Measurements from ENCODE around the gene PCYT1B. TPM values are rescaled to one million over a fixed set of nuclear protein-coding genes. Genes with fewer than 3 reads are reported as not detected.

PCYT1B gene
- total and polyA plus RNA-seq, 4 experiments from 2014 or later = not detected

DNA sequence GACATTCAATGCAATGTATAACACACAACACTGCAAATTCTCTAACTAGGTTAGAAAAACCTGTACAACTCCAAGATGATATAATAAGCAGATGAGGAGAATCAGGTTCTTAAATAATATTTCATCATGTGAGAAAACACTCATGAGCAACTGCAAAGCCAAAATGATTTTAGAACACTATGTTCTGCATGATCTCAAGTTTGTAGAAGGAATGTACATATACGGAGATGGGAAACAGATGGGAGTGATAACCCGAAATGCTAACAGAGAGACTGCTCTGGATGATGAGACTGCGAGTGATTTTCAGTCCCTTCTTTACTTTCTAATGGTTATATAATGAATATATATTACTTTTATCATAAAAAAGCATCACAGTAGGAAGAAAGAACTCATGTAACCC is 80.9 kb downstream of the PCYT1B start:
- H3K4me1 ChIP-seq (ENCODE audit: insufficient read depth, low read length) = no peaks in the 10 kb centered on the region
- CTCF ChIA-PET (ENCODE audit: partially characterized antibody) = no interaction called here
- no peak overlapping the region for H3K27ac ChIP-seq (ENCODE audit: low read depth, low read length)
- H3K36me3 ChIP-seq (ENCODE audit: insufficient read depth, low read length) = no peaks in the 10 kb centered on the region
- no peak overlapping the region for H3K4me3 ChIP-seq (ENCODE audit: low read length in 2 of 2)
- no peak overlapping the region for H3K27ac Mint-ChIP-seq
- no peaks in the 10 kb centered on the region for H3K27me3 ChIP-seq (ENCODE audit: insufficient read depth, low read length)
- peaks cover 1 to 6% of the 10 kb centered on the region in 2 donors for H3K27me3 Mint-ChIP-seq
- no peaks in the 10 kb centered on the region for H3K36me3 Mint-ChIP-seq
- POLR2A ChIA-PET (ENCODE audit: partially characterized antibody) = no interaction called here
- no peaks in the 10 kb centered on the region for H3K4me1 Mint-ChIP-seq
- no peaks in the 10 kb centered on the region for H3K9me3 ChIP-seq (ENCODE audit: control insufficient read depth in 1 of 2, low read length in 2 of 2)
- H3K4me3 Mint-ChIP-seq = no peak overlapping the region
- no peaks in the 10 kb centered on the region for H3K9me3 Mint-ChIP-seq
- no peak for DNase-seq
- intact Hi-C loops (cut with micrococcal nuclease) = no loop called here

DNA sequence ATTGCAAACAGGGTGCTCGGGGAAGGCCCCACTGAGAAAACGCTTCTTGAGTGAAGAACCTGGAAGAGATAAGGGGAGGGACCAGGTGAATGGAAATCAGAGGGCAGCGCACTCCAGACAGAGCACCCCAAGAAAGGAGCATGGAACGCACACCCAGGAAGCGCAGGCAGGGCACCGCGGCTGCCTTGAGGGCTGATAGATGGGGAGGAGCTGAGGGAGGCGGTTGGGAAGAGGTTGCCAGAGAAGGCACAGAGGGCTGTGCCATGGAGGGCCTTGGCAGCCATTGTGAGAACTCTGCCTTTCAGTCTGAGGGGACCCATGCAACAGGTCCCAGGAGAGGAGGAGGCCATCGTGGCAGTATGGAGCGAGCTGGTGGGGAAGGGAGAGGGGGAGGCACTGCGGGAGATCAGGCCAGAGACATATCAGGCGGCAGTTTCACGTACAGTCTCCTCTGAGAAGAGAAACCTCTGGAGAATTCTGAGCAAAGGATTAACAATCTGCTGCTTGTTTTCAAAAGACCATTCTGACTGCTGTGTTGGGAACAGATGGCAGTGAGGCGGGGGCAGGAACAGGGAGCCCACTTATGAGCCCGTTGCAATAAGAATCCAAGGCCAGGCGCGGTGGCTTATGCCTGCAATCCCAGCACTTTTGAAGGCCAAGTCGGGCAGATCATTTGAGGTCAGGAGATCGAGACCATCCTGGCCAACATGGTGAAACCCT is 83.7 kb downstream of the PCYT1B start:
- Mint-ChIP-seq H3K36me3 (no peaks in the 10 kb centered on the region), H3K4me3 (no peak overlapping the region), H3K27me3 (peaks cover 0 to 6% of the 10 kb centered on the region in 2 donors), H3K27ac (no peak overlapping the region), H3K4me1 (no peaks in the 10 kb centered on the region), H3K9me3 (no peaks in the 10 kb centered on the region)
- Histone ChIP-seq H3K36me3 (ENCODE audit: insufficient read depth, low read length) (no peaks in the 10 kb centered on the region), H3K27me3 (ENCODE audit: insufficient read depth, low read length) (no peaks in the 10 kb centered on the region), H3K9me3 (ENCODE audit: control insufficient read depth in 1 of 2, low read length in 2 of 2) (no peaks in the 10 kb centered on the region), H3K4me3 (ENCODE audit: low read length in 2 of 2) (no peak overlapping the region), H3K4me1 (ENCODE audit: insufficient read depth, low read length) (no peaks in the 10 kb centered on the region), H3K27ac (ENCODE audit: low read depth, low read length) (no peak overlapping the region)
- intact Hi-C loops (cut with micrococcal nuclease) = no loop called here
- CTCF ChIA-PET (ENCODE audit: partially characterized antibody) = no interaction called here
- no peak for DNase-seq
- POLR2A ChIA-PET (ENCODE audit: partially characterized antibody) = no interaction called here

DNA sequence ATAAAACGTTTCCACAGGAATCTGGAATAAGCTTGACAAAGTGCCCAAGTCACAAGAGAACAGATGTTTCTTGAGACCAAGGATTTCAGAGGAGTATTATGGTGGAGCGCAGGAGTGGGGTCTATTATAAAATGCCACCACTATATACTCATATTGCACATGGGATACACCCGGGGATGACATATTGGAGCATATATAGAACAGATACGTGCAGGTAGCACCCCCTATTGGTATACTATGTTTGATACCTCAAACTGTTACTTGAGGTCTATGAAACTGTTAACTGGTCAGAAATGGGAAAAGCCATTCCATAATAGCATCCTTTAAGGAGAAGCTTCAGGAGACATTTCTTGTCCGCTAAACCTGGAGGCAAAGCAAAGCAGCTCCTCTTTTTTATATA is 86.0 kb downstream of the PCYT1B start:
- H3K27me3 ChIP-seq (ENCODE audit: insufficient read depth, low read length) = no peaks in the 10 kb centered on the region
- no peak overlapping the region for H3K4me3 ChIP-seq (ENCODE audit: low read length in 2 of 2)
- no peaks in the 10 kb centered on the region for H3K36me3 Mint-ChIP-seq
- no peaks in the 10 kb centered on the region for H3K9me3 Mint-ChIP-seq
- no peaks in the 10 kb centered on the region for H3K9me3 ChIP-seq (ENCODE audit: control insufficient read depth in 1 of 2, low read length in 2 of 2)
- no peaks in the 10 kb centered on the region for H3K4me1 ChIP-seq (ENCODE audit: insufficient read depth, low read length)
- H3K36me3 ChIP-seq (ENCODE audit: insufficient read depth, low read length) = no peaks in the 10 kb centered on the region
- H3K27ac Mint-ChIP-seq = no peak overlapping the region
- no peak for DNase-seq
- no peak overlapping the region for H3K27ac ChIP-seq (ENCODE audit: low read depth, low read length)
- ChIA-PET POLR2A (ENCODE audit: partially characterized antibody) (no interaction called here), CTCF (ENCODE audit: partially characterized antibody) (interaction anchor here (0.8 to 2.2 kb wide), 2 partner anchors 169 to 189 kb away, joined by 3 to 7 read pairs; no protein-coding TSS in a partner anchor)
- peaks cover 0 to 6% of the 10 kb centered on the region in 2 donors for H3K27me3 Mint-ChIP-seq
- intact Hi-C loops (cut with micrococcal nuclease) = no loop called here
- H3K4me3 Mint-ChIP-seq = no peak overlapping the region
- no peaks in the 10 kb centered on the region for H3K4me1 Mint-ChIP-seq

DNA sequence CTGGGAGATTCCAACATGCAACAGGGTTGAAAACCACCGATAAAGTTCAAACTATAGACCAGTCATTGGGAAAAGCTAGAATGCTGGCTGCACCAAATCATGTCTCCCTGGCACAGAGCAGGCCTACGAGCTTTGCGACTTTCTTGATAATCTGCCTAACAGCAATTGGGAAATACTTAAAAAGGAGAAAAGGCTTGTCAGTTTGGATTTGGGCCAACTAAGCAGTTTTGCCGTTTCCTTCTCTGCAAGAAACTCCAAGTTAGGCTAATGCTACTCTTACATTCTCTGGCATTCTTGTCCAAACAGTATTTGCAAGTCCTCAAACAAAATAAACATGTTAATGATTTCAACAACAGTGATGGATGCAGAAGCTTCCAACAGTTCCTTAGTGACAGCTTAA is 94.1 kb downstream of the PCYT1B start:
- no peaks in the 10 kb centered on the region for H3K36me3 ChIP-seq (ENCODE audit: insufficient read depth, low read length)
- no peak for DNase-seq
- no peak overlapping the region for H3K27ac Mint-ChIP-seq
- intact Hi-C loops (cut with micrococcal nuclease) = no loop called here
- ChIA-PET CTCF (ENCODE audit: partially characterized antibody) (no interaction called here), POLR2A (ENCODE audit: partially characterized antibody) (no interaction called here)
- H3K36me3 Mint-ChIP-seq = no peaks in the 10 kb centered on the region
- no peaks in the 10 kb centered on the region for H3K27me3 ChIP-seq (ENCODE audit: insufficient read depth, low read length)
- H3K27ac ChIP-seq (ENCODE audit: low read depth, low read length) = no peak overlapping the region
- no peak overlapping the region for H3K4me3 ChIP-seq (ENCODE audit: low read length in 2 of 2)
- no peaks in the 10 kb centered on the region for H3K9me3 Mint-ChIP-seq
- no peak overlapping the region for H3K4me3 Mint-ChIP-seq
- H3K9me3 ChIP-seq (ENCODE audit: control insufficient read depth in 1 of 2, low read length in 2 of 2) = no peaks in the 10 kb centered on the region
- no peaks in the 10 kb centered on the region for H3K27me3 Mint-ChIP-seq
- H3K4me1 Mint-ChIP-seq = no peaks in the 10 kb centered on the region
- no peaks in the 10 kb centered on the region for H3K4me1 ChIP-seq (ENCODE audit: insufficient read depth, low read length)

DNA sequence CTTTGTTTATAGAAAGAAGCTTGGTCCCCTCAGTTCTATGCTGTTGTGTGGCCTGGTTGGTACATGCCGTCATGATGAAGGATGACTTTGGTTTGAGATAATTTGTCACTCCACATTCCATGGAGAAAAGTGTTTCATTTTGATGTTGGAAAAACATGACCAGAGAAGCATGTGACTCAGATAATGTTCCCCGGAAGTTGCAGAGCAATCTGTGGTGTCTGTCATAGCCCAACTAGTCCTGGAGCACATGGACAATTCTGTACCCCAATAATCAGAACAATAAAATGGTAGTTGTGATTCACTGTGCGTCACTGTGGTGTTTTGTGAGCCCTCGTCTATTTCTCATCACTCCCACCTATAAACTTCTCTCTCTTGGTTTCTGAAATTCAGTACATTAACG is 97.0 kb downstream of the PCYT1B start:
- no peaks in the 10 kb centered on the region for H3K36me3 ChIP-seq (ENCODE audit: insufficient read depth, low read length)
- no peak overlapping the region for H3K4me3 ChIP-seq (ENCODE audit: low read length in 2 of 2)
- H3K9me3 ChIP-seq (ENCODE audit: control insufficient read depth in 1 of 2, low read length in 2 of 2) = no peaks in the 10 kb centered on the region
- Mint-ChIP-seq H3K9me3 (no peaks in the 10 kb centered on the region), H3K4me1 (no peaks in the 10 kb centered on the region), H3K27ac (no peak overlapping the region), H3K36me3 (peaks cover 0 to 4% of the 10 kb centered on the region in 2 donors), H3K27me3 (no peaks in the 10 kb centered on the region), H3K4me3 (no peak overlapping the region)
- intact Hi-C loops (cut with micrococcal nuclease) = no loop called here
- no peaks in the 10 kb centered on the region for H3K4me1 ChIP-seq (ENCODE audit: insufficient read depth, low read length)
- ChIA-PET POLR2A (ENCODE audit: partially characterized antibody) (no interaction called here), CTCF (ENCODE audit: partially characterized antibody) (no interaction called here)
- H3K27ac ChIP-seq (ENCODE audit: low read depth, low read length) = no peak overlapping the region
- no peak for DNase-seq
- no peaks in the 10 kb centered on the region for H3K27me3 ChIP-seq (ENCODE audit: insufficient read depth, low read length)

DNA sequence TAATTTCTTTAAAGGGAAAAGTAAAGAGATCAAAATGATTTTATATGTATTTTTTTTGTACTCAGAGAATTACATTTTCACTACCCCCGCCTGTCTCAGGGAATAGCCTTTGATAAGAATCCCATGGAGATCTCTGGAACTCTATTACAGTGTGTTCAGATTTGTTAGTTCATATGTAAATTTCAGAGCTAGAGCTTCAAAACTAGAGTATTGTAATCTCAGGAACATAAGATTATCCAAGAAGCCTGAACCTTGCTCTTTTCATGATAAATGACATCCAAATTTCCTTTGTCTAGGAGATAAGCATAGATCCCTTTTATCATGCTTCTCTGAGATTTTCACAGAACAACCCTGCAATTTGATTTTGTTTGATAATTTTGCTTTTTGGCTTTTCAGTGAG is 99.2 kb downstream of the PCYT1B start:
- Mint-ChIP-seq H3K27me3 (no peaks in the 10 kb centered on the region), H3K4me1 (no peaks in the 10 kb centered on the region), H3K4me3 (no peak overlapping the region), H3K36me3 (peaks cover 0 to 14% of the 10 kb centered on the region in 2 donors), H3K27ac (no peak overlapping the region), H3K9me3 (no peaks in the 10 kb centered on the region)
- Histone ChIP-seq H3K36me3 (ENCODE audit: insufficient read depth, low read length) (no peaks in the 10 kb centered on the region), H3K9me3 (ENCODE audit: control insufficient read depth in 1 of 2, low read length in 2 of 2) (no peaks in the 10 kb centered on the region), H3K4me3 (ENCODE audit: low read length in 2 of 2) (no peak overlapping the region), H3K4me1 (ENCODE audit: insufficient read depth, low read length) (no peaks in the 10 kb centered on the region), H3K27me3 (ENCODE audit: insufficient read depth, low read length) (no peaks in the 10 kb centered on the region), H3K27ac (ENCODE audit: low read depth, low read length) (no peak overlapping the region)
- ChIA-PET CTCF (ENCODE audit: partially characterized antibody) (no interaction called here), POLR2A (ENCODE audit: partially characterized antibody) (no interaction called here)
- DNase-seq = no peak
- intact Hi-C loops (cut with micrococcal nuclease) = no loop called here

DNA sequence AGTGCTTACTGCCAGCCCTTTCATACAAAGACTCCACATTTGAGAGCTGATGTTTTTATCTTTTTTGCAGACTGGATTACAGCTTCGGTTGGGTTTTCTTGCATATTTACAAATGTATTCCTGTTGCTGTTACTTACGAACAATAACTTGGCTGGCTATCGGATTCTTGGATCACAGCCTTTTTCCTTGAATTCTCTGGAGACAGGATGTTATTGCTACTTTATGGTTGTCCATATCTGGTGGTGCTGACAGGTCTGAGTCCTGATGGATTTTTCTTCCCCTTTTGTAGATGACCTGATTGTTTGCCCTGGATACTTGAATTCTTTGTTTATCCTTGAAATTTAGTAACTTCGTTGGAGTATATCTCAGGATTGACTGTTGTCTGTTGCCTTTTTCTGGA is 104.4 kb downstream of the PCYT1B start:
- no peak for DNase-seq
- no peaks in the 10 kb centered on the region for H3K27me3 ChIP-seq (ENCODE audit: insufficient read depth, low read length)
- H3K9me3 ChIP-seq (ENCODE audit: control insufficient read depth in 1 of 2, low read length in 2 of 2) = no peaks in the 10 kb centered on the region
- Mint-ChIP-seq H3K9me3 (no peaks in the 10 kb centered on the region), H3K4me1 (no peaks in the 10 kb centered on the region), H3K36me3 (peaks cover 7 to 38% of the 10 kb centered on the region in 2 donors), H3K27me3 (no peaks in the 10 kb centered on the region), H3K27ac (no peak overlapping the region), H3K4me3 (no peak overlapping the region)
- POLR2A ChIA-PET (ENCODE audit: partially characterized antibody) = no interaction called here
- peaks cover 4% of the 10 kb centered on the region for H3K36me3 ChIP-seq (ENCODE audit: insufficient read depth, low read length)
- intact Hi-C loops (cut with micrococcal nuclease) = no loop called here
- no peaks in the 10 kb centered on the region for H3K4me1 ChIP-seq (ENCODE audit: insufficient read depth, low read length)
- no peak overlapping the region for H3K27ac ChIP-seq (ENCODE audit: low read depth, low read length)
- CTCF ChIA-PET (ENCODE audit: partially characterized antibody) = no interaction called here
- no peak overlapping the region for H3K4me3 ChIP-seq (ENCODE audit: low read length in 2 of 2)

DNA sequence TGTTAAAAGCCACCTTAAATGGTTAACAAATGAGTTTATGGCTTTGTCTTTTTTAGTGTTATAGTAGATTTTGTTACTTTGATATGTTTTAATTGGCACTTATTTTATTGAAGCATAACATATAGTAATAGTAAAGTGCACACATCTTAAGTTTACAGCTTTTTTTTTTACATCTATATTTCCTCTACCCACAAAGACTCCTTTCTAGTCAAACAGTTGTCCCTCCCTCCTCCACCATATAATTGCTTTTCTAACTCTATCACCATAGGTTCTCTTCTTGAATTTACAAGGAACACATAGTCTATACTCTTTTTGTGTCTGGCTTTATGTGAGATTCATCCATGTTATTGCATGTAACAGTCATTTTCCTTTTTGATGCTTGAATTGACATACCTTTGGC is 110.6 kb downstream of the PCYT1B start:
- CTCF ChIA-PET (ENCODE audit: partially characterized antibody) = no interaction called here
- Histone ChIP-seq H3K36me3 (ENCODE audit: insufficient read depth, low read length) (peaks cover 4% of the 10 kb centered on the region), H3K9me3 (ENCODE audit: control insufficient read depth in 1 of 2, low read length in 2 of 2) (no peaks in the 10 kb centered on the region), H3K4me1 (ENCODE audit: insufficient read depth, low read length) (no peaks in the 10 kb centered on the region), H3K27ac (ENCODE audit: low read depth, low read length) (no peak overlapping the region), H3K4me3 (ENCODE audit: low read length in 2 of 2) (no peak overlapping the region), H3K27me3 (ENCODE audit: insufficient read depth, low read length) (no peaks in the 10 kb centered on the region)
- H3K9me3 Mint-ChIP-seq = no peaks in the 10 kb centered on the region
- peaks cover 0 to 2% (median 0%) of the 10 kb centered on the region in 4 donors for H3K4me1 Mint-ChIP-seq
- intact Hi-C loops (cut with micrococcal nuclease) = no loop called here
- H3K27me3 Mint-ChIP-seq = no peaks in the 10 kb centered on the region
- no peak for DNase-seq
- peaks cover 16 to 39% of the 10 kb centered on the region in 2 donors for H3K36me3 Mint-ChIP-seq
- H3K4me3 Mint-ChIP-seq = no peak overlapping the region
- H3K27ac Mint-ChIP-seq = no peak overlapping the region
- POLR2A ChIA-PET (ENCODE audit: partially characterized antibody) = no interaction called here

Measured in CD4-positive, alpha-beta memory T cell (primary cell).